AML-193 (cell line): Measurements from ENCODE around the gene INTS14.
"Not testable (repeated sequence)": the region's sequence is repeated elsewhere in the genome, so short reads cannot be mapped to it uniquely, and the experiment has no call there.

Experiments
- DNase-seq, 2 experiments: peaks; one replicate each; lab custom pipeline; 2025; lab: John Stamatoyannopoulos, UW

INTS14 gene

GRCh38 chr15:65630760-65631159 is 19.8 kb upstream of the INTS14 start:
- no peak for DNase-seq

DNA sequence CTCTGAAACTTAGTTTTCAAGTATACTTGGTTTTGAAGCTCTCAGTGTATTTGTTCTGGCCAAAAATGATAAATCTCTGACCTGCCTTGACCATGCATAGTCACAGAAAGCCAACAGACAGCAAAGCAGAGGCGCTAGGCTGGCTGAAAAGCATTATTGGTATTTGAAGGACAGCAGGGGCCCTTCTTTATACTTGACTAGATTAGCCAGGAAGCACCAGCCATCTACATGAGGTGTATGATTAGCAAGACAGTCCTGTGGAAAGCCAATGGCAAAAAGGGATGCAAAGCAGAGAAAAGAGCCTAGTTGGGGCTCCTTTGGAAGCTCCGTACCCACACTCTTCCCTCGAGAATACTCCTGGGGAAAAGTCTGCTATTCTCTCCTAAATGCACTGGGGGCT is 18.6 kb upstream of the INTS14 start:
- no peak for DNase-seq

DNA sequence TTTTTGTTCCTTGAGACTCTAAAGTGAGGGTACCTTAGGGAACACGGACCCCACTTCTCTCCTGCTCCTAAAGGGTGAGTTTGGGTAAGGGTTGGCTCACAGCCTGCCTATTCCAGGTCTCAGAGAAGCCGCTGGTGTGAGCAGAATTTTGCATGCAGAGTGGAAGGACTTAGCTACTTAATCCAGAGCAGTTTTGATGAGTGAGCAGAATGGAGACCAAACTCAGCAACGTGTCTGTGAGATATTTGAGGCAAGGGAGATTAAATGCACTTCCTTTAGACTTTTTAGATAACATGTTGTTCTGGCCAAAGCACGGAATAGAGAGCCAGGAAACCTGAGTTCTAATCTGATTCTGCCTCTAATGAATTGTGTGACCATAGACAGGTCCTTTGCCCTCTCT is 15.9 kb upstream of the INTS14 start:
- DNase-seq, result no peak

GRCh38 chr15:65623103-65623502 is 12.2 kb upstream of the INTS14 start:
- no peak for DNase-seq

DNA sequence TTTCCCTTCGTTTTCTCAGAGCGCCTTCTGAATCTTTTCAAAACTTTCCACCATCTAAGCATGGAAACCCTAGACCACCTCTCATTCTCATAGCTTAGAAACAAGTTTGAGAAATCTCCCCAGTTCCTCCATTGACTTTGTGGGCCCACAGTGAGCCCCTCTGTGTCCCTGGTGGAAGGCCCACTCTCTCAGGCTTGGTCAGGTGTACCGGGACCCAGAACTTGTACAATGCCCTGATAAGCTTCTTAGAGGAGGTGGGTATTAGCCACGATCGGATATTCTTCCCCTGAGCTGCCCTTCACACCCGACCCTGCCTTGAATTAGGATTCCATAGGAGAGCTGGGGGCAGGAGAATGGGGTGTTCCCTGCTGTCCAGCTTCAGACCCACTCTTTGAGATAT is 10.7 kb upstream of the INTS14 start, which contains the start of gene SLC24A1:
TSS of gene SLC24A1 (plus strand) at position 301 of the 400 bp plus-strand sequence. CDS start 2,143 bp downstream, outside the sequence.
- no peak for DNase-seq

DNA sequence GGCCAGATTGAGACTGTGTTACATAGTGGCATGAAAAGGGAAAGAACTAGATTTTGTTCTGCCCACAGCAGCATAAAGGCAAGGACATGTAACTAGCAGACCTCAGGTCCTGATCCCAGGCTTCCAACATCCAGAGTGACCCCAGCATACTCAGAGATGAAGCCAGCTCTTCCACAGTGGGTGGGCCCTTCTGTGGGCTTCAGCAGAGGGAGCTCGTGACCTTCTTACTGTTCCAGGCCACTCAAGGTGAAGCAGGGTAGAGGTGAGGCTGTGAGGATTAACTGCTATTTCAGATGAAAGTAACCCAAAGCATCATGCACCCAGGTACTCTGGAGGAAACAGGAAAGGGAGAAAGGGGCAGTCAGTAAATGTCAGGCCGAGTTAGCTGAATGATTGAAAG is 9.9 kb upstream of the INTS14 start:
- DNase-seq, result no peak

DNA sequence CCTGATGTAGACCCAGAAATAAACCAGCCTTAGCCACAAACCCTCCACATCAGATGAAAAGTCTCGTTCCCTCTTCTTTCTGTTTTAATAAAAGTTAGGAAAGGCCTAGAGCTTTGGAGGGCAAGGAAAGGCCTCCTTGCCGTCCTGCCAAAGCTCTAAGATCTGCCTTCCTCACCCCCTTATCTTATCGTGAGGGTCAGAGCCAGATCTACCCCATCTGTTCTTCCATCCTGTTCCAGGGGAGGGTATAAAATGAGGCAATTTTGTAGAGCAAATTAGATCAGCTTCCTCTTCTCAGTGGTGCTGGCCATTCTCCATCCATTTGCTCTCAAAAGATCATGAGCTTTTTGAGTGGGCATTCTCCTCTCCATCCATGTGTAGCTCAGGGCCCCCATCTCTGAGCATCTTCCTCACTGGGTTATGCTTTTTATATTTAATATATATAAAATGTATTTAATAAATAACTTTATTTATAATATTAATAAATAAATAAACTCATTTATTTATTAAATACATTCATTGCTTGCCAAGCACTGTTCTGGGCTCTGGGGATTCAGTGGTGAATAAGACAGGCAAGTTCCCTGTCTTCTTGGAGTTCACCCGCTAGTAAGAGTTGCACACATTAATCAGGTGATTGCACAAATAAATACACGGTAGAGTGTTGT is 8.8 kb upstream of the INTS14 start:
- DNase-seq, result no peak

GRCh38 chr15:65618560-65619109 is 7.7 kb upstream of the INTS14 start:
- no peak for DNase-seq

GRCh38 chr15:65615887-65616286 is 5.0 kb upstream of the INTS14 start:
- DNase-seq, result not testable (repeated sequence)

DNA sequence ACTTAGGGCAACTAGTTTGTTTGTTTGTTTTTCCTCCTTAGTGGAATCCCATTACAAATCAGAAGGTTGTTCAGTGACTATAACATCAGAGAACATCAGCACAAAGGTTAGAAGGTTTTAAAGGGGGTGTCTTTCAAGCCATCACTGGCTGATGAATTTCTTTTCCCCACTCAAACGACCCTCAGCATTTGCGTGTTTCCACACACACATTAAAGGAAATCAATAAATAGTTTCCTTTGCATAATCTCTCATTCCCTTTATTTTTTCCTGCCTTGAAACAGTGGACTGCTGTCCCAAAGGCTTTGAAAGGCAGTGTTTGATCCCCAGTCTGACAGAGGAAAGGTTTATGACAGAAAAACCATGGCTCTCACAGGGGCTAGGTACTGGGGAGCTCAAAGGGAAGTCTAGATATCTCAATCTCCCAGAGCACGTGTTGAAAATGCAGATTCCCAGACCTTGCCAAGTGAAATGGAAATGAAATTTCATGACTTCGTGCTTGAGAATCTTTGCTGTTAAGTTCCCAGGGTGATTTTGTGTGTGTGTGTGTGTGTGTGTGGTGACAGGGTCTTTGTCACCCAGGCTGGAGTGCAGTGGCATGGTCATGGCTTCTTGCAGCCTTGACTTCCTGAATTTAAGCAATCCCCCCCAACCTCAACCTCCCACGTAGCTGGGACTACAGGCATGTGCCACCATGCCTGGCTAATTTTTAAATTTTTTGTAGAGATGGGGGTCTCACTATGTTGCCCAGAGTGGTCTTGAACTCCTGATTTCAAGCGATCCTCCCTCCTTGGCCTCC is 2.2 kb upstream of the INTS14 start:
- no peak for DNase-seq

GRCh38 chr15:65612616-65612946 is 1.6 kb upstream of the INTS14 start:
- no peak for DNase-seq

GRCh38 chr15:65611888-65612615 is 1.1 kb upstream of the INTS14 start:
- no peak for DNase-seq

GRCh38 chr15:65603559-65603958 is 7.4 kb downstream of the INTS14 start:
- DNase-seq, result no peak

DNA sequence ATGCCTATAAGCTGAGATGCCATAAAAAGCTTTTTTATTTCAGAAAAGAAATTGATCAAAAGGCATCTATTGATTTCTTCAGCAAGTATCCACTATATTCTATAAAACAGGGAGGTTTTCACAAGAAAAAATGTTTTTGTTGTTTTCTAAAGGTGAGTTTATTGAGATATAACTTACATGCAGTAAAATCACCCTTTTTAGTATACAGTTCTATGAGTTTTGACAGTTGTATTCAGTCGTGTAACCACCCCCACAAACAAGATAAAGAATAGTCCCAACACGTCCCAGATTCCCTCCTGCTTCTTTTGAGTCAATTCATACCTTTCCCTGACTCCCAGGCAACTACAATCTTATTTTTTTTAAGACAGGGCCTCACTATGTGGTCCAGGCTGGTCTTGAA is 7.8 kb downstream of the INTS14 start:
- DNase-seq, result no peak

DNA sequence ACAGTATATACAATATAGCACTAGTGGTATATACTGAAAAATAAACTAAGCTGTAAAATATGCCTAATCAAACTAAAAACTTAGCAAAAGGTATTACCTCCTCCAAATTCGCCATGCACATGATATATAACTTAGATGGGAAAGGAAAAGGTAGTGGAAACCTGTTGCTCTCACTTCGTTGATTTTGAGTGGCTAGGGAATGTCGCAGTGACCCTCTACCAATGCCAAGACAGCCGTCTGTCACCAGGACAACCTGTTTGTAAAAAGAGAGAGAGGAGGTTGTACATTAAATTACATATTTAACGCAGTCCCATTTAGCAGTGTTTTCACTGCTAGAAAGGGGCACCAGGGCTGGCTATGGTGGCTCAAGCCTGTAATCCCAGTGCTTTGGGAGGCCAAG is 11.3 kb downstream of the INTS14 start:
- no peak for DNase-seq

- DNase-seq, result no peak
These were observed 12.5 kb downstream of the INTS14 start for GRCh38 chr15:65598468-65598867.

GRCh38 chr15:65595960-65596359 is 15.0 kb downstream of the INTS14 start:
- DNase-seq, result no peak

DNA sequence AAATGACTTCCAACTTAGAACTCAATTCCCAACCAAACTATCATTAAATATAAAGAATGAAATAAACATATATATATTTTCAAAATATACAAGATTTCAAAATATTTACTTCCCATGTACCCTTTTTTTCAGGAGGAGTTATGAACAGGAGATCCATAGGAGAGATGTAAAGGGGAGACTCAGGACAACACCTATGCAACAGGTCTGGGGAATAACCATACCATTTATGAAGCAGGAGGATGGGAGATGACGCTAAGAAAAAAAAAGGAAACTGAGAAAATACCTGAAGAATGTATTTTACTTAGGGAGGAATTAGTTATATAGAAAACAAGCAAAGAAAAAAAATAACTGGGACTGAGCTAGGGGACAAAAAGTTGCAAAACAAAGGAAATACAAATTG is 23.8 kb downstream of the INTS14 start:
- DNase-seq, result no peak

DNA sequence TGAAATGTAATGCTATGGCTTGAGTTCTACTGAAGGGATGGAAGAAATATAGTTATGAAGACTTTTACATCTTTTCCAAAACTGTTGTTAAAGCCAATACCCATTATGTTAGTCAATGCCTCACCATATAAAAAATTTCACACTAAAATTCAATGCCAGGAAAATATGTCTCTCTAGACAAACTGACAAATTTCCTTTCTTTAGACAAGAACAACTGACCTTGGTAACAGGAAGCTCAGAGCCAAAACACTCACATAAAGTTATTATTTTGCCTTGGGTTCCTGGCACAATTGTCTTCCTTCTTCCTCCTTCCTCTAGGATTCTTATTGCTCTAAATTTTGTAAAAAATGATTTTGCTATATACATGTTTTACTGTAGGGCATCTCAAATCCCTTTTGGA is 26.7 kb downstream of the INTS14 start:
- DNase-seq, result no peak

DNA sequence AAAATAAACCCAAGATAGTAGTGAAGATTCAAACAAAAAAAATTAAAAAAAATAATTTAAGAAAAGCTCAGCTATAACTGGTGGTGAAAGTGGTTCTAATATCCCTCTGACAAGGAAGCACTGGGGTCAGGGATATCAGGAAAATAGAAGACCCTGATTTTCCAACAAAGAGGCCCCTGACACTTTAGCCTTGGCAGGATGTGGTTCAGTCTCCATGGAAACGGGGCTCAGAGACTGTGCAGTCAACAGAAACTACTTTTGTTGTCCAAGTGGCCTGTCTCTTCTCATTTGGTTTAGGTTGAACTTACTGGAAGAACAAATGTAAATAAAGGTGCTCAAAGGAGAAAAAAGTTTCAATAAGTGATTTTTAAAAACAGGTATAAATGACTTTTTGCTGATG is 27.2 kb downstream of the INTS14 start:
- DNase-seq, result no peak

- no peak for DNase-seq
These were observed 30.6 kb downstream of the INTS14 start for GRCh38 chr15:65580287-65580686.

DNA sequence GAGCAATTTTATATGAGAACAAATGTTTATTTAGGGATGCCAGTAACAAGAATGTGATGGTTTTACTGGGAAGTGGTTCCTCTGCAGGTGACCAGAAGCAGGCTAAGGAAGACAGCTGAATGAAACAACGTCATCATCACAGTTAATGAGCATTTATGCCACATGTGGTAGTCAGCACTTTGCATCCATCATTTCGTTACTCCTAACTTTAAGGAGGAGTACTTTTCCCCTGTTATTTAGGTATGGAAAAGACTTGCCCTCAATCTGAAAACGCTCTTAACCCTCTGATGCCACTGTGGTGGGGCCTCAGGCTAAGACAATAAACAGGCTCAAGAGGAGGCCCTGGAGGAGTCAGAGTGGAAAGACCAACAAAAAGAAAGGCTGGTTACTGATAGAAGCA is 31.2 kb downstream of the INTS14 start:
- DNase-seq, result no peak
